Stimulated activated CD4-positive, alpha-beta T cell treated with anti-CD3 and anti-CD28 coated beads, Interleukin-15, amount 100 ng/mL, for 48 hours (primary cell): ENCODE data around the gene ANTXR1.

ENCODE experiments used
- DNase-seq, 2 donors: peaks; one replicate each; pipeline ENCODE4 v3.0.0-alpha.2; 2020; ENCODE audit warnings: low read depth in 2 of 2

Gene ANTXR1

GRCh38 chr2:69132960-69133590 is 120.1 kb downstream of the ANTXR1 start:
- DNase-seq: no peak

GRCh38 chr2:69133898-69134297 is 120.9 kb downstream of the ANTXR1 start:
- no peak for DNase-seq

GRCh38 chr2:69134306-69134945 is 121.4 kb downstream of the ANTXR1 start:
- no peak for DNase-seq

GRCh38 chr2:69138247-69138772 is 125.3 kb downstream of the ANTXR1 start:
- DNase-seq: no peak

- no peak for DNase-seq
Observed at GRCh38 chr2:69138793-69139459, 125.9 kb downstream of the ANTXR1 start.

- DNase-seq: no peak
Observed at GRCh38 chr2:69139778-69140670, 127.0 kb downstream of the ANTXR1 start.

GRCh38 chr2:69141061-69141460 is 128.1 kb downstream of the ANTXR1 start:
- no peak for DNase-seq

GRCh38 chr2:69143748-69144360 is 130.9 kb downstream of the ANTXR1 start:
- DNase-seq: no peak

GRCh38 chr2:69145204-69145603 is 132.2 kb downstream of the ANTXR1 start:
- DNase-seq: no peak

- no peak for DNase-seq
Observed at GRCh38 chr2:69147841-69148533, 135.0 kb downstream of the ANTXR1 start.

- DNase-seq: no peak
Observed at GRCh38 chr2:69149631-69150215, 136.7 kb downstream of the ANTXR1 start.

GRCh38 chr2:69151931-69152330 is 139.0 kb downstream of the ANTXR1 start:
- no peak for DNase-seq

GRCh38 chr2:69152847-69153583 is 140.0 kb downstream of the ANTXR1 start:
- DNase-seq: no peak

- no peak for DNase-seq
Observed at GRCh38 chr2:69154106-69154505, 141.1 kb downstream of the ANTXR1 start.

- DNase-seq: no peak
Observed at GRCh38 chr2:69156624-69157023, 143.6 kb downstream of the ANTXR1 start.

- DNase-seq: no peak
Observed at GRCh38 chr2:69157441-69157840, 144.5 kb downstream of the ANTXR1 start.

GRCh38 chr2:69159986-69160385 is 147.0 kb downstream of the ANTXR1 start:
- DNase-seq: no peak

GRCh38 chr2:69162057-69162456 is 149.1 kb downstream of the ANTXR1 start:
- DNase-seq: no peak

- no peak for DNase-seq
Observed at GRCh38 chr2:69163109-69163508, 150.1 kb downstream of the ANTXR1 start.

GRCh38 chr2:69163556-69163955 is 150.6 kb downstream of the ANTXR1 start:
- DNase-seq: no peak
